Activated gamma-delta T cell treated with anti-CD3 and anti-CD28 coated beads, Interleukin-2, amount 50 U/mL, for 16 hours (primary cell): ENCODE results near the gene ABCA9.

Source experiments
- DNase-seq: peaks from one replicate; pipeline ENCODE4 v3.0.0-alpha.2; 2020; ENCODE audit warnings: low read depth

Gene ABCA9

GRCh38 chr17:69065113-69065512, 4.4 kb upstream of the ABCA9 start:
- no peak for DNase-seq

- DNase-seq: no peak
These were observed 3.7 kb upstream of the ABCA9 start for GRCh38 chr17:69064476-69064875.

- no peak for DNase-seq
These were observed 3.3 kb upstream of the ABCA9 start for GRCh38 chr17:69064001-69064400.

GRCh38 chr17:69062860-69063581, 2.3 kb upstream of the ABCA9 start:
- no peak for DNase-seq

- no peak for DNase-seq
These were observed 1.2 kb upstream of the ABCA9 start for GRCh38 chr17:69061721-69062556.

GRCh38 chr17:69059458-69060175, 1.1 kb downstream of the ABCA9 start:
- DNase-seq: no peak

GRCh38 chr17:69058165-69058564, 2.6 kb downstream of the ABCA9 start:
- no peak for DNase-seq

- no peak for DNase-seq
These were observed 3.4 kb downstream of the ABCA9 start for GRCh38 chr17:69057280-69057679.

- DNase-seq: no peak
These were observed 4.4 kb downstream of the ABCA9 start for GRCh38 chr17:69056179-69056823.

- DNase-seq: no peak
These were observed 5.4 kb downstream of the ABCA9 start for GRCh38 chr17:69055334-69055733.

GRCh38 chr17:69050999-69051775, 9.5 kb downstream of the ABCA9 start:
- DNase-seq: no peak

GRCh38 chr17:69048634-69049033, 12.1 kb downstream of the ABCA9 start:
- DNase-seq: no peak

GRCh38 chr17:69047368-69048263, 13.1 kb downstream of the ABCA9 start:
- DNase-seq: no peak

- no peak for DNase-seq
These were observed 14.5 kb downstream of the ABCA9 start for GRCh38 chr17:69046121-69046807.

- DNase-seq: no peak
These were observed 15.1 kb downstream of the ABCA9 start for GRCh38 chr17:69045646-69046045.

GRCh38 chr17:69044371-69044770, 16.4 kb downstream of the ABCA9 start:
- no peak for DNase-seq

GRCh38 chr17:69043098-69043734, 17.5 kb downstream of the ABCA9 start:
- no peak for DNase-seq

- DNase-seq: no peak
These were observed 18.4 kb downstream of the ABCA9 start for GRCh38 chr17:69042308-69042707.

GRCh38 chr17:69031839-69032238, 28.9 kb downstream of the ABCA9 start:
- DNase-seq: no peak
